Activated CD8-positive, alpha-beta memory T cell treated with anti-CD3 and anti-CD28 coated beads, Interleukin-2, amount 10 ng/mL, durations not matched to agents 7 days and 5 days (primary cell): ENCODE results near the gene PAX3. TPM values are rescaled to one million over a fixed set of nuclear protein-coding genes. Genes with fewer than 3 reads are reported as not detected.

Source experiments
- total RNA-seq, 2 experiments: library from RNA; stranded (reverse); gene quantifications; one replicate each; pipeline ENCODE4 v1.2.3, GENCODE V29; 2021

Gene PAX3
- total RNA-seq, 2 experiments from 2014 or later, result not detected

Other genes starting within 250 kb of the PAX3 start
- 1 to 10 TPM in 1 of 2 experiments, under 1 TPM in 1; 0.44 to 4.0 TPM for gene SGPP2, start 125.5 kb upstream of the PAX3 start, total RNA-seq